ENCODE measurements around the gene TIMM29.

Gene TIMM29

GRCh38 chr19:10963865-10964264 is 35.3 kb downstream of the TIMM29 start:
- TF ChIP-seq, protein P1, sequence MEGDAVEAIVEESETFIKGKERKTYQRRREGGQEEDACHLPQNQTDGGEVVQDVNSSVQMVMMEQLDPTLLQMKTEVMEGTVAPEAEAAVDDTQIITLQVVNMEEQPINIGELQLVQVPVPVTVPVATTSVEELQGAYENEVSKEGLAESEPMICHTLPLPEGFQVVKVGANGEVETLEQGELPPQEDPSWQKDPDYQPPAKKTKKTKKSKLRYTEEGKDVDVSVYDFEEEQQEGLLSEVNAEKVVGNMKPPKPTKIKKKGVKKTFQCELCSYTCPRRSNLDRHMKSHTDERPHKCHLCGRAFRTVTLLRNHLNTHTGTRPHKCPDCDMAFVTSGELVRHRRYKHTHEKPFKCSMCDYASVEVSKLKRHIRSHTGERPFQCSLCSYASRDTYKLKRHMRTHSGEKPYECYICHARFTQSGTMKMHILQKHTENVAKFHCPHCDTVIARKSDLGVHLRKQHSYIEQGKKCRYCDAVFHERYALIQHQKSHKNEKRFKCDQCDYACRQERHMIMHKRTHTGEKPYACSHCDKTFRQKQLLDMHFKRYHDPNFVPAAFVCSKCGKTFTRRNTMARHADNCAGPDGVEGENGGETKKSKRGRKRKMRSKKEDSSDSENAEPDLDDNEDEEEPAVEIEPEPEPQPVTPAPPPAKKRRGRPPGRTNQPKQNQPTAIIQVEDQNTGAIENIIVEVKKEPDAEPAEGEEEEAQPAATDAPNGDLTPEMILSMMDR (IDR thresholded peaks at IDR 0.05; ENCODE audit: insufficient read depth, low read depth, low read length, missing control alignments) = no peak
- DNase-seq (ENCODE audit: low read depth) = no peak
- no peak overlapping the region for H3K4me3 ChIP-seq (ENCODE audit: low read depth, low read length)

DNA sequence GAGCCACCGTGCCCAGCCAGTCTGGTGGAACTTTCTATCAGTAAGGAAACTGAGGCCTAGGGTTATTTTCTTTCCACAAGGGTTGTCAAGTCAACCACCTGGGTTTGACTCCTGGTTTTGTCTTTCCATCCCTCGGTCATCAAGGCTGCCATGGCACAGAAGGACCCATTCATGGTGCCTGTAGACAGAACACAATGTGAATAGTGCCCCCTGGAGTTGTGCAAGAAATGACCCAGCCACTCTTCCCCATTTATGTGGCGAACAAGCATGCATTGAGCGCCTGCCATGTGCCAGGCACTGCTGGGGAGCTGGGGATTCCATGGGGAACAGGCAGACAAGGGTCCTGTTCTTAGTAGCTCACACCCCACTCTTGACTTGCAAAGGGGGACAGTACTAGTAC is 36.3 kb downstream of the TIMM29 start:
- no peak for DNase-seq (ENCODE audit: low read depth)
- no peak overlapping the region for H3K4me3 ChIP-seq (ENCODE audit: low read depth, low read length)
- TF ChIP-seq, protein P1 (IDR thresholded peaks at IDR 0.05; ENCODE audit: insufficient read depth, low read depth, low read length, missing control alignments) = peak; percentile 8

DNA sequence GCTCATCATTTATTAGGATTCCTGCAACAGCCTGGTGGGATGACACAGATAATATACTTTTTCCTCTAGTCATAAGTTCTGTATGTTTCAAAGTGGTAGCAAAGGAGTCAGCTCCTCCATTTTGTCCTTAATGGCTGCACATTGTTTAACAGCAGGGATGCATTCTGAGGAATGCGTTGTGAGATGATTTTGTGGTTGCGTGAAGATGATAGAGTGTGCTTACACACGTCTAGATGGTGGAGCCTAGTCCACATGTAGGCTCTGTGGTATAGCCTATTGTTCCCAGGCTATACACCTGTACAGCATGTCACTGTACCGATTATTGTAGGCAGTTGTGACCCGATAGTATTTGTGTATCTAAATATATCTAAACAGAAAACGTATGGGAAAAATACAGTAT is 36.8 kb downstream of the TIMM29 start:
- no peak for DNase-seq (ENCODE audit: low read depth)
- TF ChIP-seq, protein P1 (IDR thresholded peaks at IDR 0.05; ENCODE audit: insufficient read depth, low read depth, low read length, missing control alignments) = no peak
- no peak overlapping the region for H3K4me3 ChIP-seq (ENCODE audit: low read depth, low read length)

DNA sequence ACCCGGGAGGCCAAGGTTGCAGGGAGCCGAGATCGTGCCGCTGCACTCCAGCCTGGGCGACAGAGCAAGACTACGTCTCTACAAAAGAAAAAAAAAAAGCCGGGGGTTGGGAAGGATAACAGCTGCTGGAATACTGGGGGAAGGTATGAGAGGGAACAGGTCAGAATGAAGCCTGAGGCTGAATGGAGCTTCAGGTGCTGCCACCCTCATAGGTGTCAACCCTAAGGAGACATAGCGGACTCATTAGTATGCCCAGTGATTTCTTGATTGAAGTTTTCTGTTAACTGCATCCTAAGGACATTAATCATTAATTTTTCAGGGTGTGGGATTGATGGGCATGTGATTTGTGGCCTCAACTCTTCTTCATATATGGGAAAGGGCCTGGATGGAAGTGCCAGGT is 38.2 kb downstream of the TIMM29 start:
- H3K4me3 ChIP-seq (ENCODE audit: low read depth, low read length) = no peak overlapping the region
- TF ChIP-seq, protein P1 (IDR thresholded peaks at IDR 0.05; ENCODE audit: insufficient read depth, low read depth, low read length, missing control alignments) = no peak
- no peak for DNase-seq (ENCODE audit: low read depth)

DNA sequence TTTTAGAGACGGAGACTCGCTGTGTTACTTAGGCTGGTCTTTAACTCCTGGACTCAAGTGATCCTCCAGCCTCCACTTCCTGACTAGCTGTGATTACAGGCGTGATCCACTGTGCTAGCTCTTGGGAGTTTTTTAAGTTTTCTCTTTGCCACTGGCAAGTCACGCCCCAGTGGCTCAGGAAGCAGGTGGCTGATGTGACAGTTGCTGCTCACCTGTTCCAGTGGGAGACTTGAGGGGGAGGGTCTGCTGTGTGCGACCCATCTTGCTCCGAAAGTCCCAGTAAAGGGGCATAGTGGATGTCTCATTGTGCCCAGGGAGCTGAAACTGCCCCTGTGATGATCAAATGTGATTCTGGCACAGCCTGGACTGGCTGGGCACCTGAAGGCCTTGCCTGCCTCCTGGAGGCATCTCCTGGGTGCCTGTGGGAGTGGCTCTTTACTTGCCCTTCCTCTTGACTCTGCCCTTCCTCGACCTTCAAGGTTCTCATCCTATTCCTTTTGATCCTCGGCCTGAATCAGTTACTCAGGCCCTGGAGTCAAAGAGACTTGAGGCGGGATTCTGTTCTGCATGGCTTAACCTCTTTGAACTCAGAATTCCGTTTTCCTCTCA is 40.0 kb downstream of the TIMM29 start:
- TF ChIP-seq, protein P1 (IDR thresholded peaks at IDR 0.05; ENCODE audit: insufficient read depth, low read depth, low read length, missing control alignments) = no peak
- no peak overlapping the region; the same call in 1 of the 2 replicates for H3K4me3 ChIP-seq (ENCODE audit: low read depth, low read length)
- peak; percentile 70 for DNase-seq (ENCODE audit: low read depth)

- no peak for DNase-seq (ENCODE audit: low read depth)
- TF ChIP-seq, protein P1 (IDR thresholded peaks at IDR 0.05; ENCODE audit: insufficient read depth, low read depth, low read length, missing control alignments) = no peak
- no peak overlapping the region for H3K4me3 ChIP-seq (ENCODE audit: low read depth, low read length)
Measured at GRCh38 chr19:10971107-10971726, 42.6 kb downstream of the TIMM29 start.
